Measurements from ENCODE around the gene PER2. TPM values are rescaled to one million over a fixed set of nuclear protein-coding genes. Genes with fewer than 3 reads are reported as not detected.

The PER2 gene
- polyA plus RNA-seq, 2 of the 4 experiments (the other 2 are of a cell fraction): 3.4 to 8.5 TPM

DNA sequence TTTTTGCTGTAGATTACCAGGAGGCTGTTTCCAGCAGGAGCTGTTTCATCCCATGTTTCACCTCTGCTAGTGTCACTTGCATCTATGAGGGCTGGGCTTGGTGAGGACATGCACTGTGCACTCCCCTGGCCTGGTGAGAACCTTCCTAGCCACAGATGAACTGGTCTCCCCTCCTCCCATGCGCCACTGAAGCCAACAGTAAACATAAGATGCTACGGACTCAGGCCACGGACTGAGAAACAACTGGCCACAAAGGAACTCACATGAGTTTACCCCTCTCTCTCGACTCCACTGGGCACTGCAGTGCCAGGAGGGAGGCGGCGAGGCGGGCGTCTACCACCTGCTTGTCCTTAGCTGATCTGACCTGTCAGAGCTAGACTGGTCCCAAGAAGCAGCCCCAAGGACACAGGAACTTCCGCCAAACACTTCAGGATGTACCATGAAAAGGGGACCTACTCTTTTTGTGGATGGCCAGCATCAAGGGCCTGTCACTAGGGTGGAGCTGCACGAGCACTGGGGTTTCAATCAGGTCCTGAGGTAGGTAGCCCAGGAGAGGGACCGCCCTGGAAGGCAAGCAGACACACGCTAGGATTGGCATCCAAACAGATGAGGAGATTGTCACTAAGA, 25.8 kb downstream of the PER2 start:
- Histone ChIP-seq H3K4me2 (no peak overlapping the region), H3K4me3 (no peak overlapping the region), H3K27ac (no peak overlapping the region), H3K4me1 (peaks cover 22% of the 10 kb centered on the region), H3K9me3 (no peaks in the 10 kb centered on the region)
- CTCF ChIA-PET: interaction anchor here (0.7 to 14.1 kb wide), 31 partner anchors 8 to 411 kb away, joined by 3 to 351 read pairs (median 4); partner anchors contain the start of genes ERFE and PER2
- no peak for ATAC-seq
- WGBS (ENCODE audit: missing lambda C conversion rate): 91% methylated on average over 12 of the region's 12 CpGs
- no peak for DNase-seq (ENCODE audit: low read depth in 1 of 2, low spot score in 1 of 2)
- POLR2A ChIA-PET: interaction anchor here (1.1 kb wide), 1 partner anchor 23 kb away, joined by 5 read pairs; the partner anchor contains the start of gene HES6
- FAIRE-seq: no peak
- TF ChIP-seq HOXA7 (CRISPR knock-in tag; IDR thresholded peaks at IDR 0.05) (no peak), RCOR1 (IDR thresholded peaks at IDR 0.05; ENCODE audit: low read depth, low read length) (no peak), NFE2L2 (conservative IDR thresholded peaks at IDR 0.05; ENCODE audit: low read length) (no peak), RARB (CRISPR knock-in tag; IDR thresholded peaks at IDR 0.05) (no peak), REST (IDR thresholded peaks at IDR 0.05) (no peak), NPAS2 (CRISPR knock-in tag; IDR thresholded peaks at IDR 0.05; ENCODE audit: borderline replicate concordance) (no peak), EHF (CRISPR knock-in tag; IDR thresholded peaks at IDR 0.05) (no peak), JUNB (IDR thresholded peaks at IDR 0.05) (no peak)
- TF ChIP-seq, protein P1, sequence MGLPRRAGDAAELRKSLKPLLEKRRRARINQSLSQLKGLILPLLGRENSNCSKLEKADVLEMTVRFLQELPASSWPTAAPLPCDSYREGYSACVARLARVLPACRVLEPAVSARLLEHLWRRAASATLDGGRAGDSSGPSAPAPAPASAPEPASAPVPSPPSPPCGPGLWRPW (IDR thresholded peaks at IDR 0.05): no peak

- TF ChIP-seq TFCP2L1 (CRISPR knock-in tag; IDR thresholded peaks at IDR 0.05) (no peak), CHD2 (IDR thresholded peaks at IDR 0.05; ENCODE audit: low read length, partially characterized antibody) (no peak), CBX8 (IDR thresholded peaks at IDR 0.05) (no peak)
- TF ChIP-seq, protein P2, sequence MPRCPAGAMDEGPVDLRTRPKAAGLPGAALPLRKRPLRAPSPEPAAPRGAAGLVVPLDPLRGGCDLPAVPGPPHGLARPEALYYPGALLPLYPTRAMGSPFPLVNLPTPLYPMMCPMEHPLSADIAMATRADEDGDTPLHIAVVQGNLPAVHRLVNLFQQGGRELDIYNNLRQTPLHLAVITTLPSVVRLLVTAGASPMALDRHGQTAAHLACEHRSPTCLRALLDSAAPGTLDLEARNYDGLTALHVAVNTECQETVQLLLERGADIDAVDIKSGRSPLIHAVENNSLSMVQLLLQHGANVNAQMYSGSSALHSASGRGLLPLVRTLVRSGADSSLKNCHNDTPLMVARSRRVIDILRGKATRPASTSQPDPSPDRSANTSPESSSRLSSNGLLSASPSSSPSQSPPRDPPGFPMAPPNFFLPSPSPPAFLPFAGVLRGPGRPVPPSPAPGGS (IDR thresholded peaks at IDR 0.05): no peak
- Histone ChIP-seq H3K27ac (no peak overlapping the region), H3K4me3 (no peak overlapping the region), H3K4me1 (peaks cover 17% of the 10 kb centered on the region), H3K4me2 (no peak overlapping the region), H3K9me3 (no peaks in the 10 kb centered on the region)
- ChIA-PET CTCF (interaction anchor here (1.3 to 14.1 kb wide), 7 partner anchors 19 to 404 kb away, joined by 3 to 351 read pairs (median 4); partner anchors contain the start of gene PER2), POLR2A (no interaction called here)
- 93% methylated on average over 13 of the region's 16 CpGs for WGBS (ENCODE audit: missing lambda C conversion rate)
- ATAC-seq: no peak
- DNase-seq (ENCODE audit: low read depth in 1 of 2, low spot score in 1 of 2): no peak
- no peak for FAIRE-seq
Measured at GRCh38 chr2:238261718-238262375, 26.6 kb downstream of the PER2 start.

DNA sequence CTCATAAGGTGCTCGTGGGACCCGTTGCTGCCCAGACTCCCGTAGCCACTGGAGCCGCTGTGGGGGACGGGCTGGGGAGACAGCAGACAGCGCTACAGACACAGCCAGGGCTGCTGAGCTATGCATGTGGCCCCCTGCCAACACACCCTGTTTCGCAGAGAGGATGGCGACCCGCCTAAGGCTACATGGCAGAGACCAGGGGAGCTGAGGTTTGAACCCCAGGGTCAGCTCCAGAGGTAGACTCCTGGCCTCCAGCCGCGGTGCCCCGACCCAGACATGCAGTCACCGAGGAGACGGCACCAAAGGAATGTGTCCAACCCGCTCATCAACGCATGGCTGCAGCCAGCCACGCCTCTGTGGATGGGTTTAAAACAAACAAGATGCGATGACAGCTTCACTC, 27.5 kb downstream of the PER2 start:
- FAIRE-seq (no peak), DNase-seq (ENCODE audit: low read depth in 1 of 2, low spot score in 1 of 2) (no peak), ATAC-seq (no peak)
- Histone ChIP-seq H3K9me3 (no peaks in the 10 kb centered on the region), H3K4me3 (no peak overlapping the region), H3K27ac (no peak overlapping the region), H3K4me2 (no peak overlapping the region), H3K4me1 (peaks cover 19% of the 10 kb centered on the region)
- CTCF ChIA-PET: interaction anchor here (0.7 to 14.1 kb wide), 3 partner anchors 13 to 97 kb away, joined by 3 to 351 read pairs (median 3); partner anchors contain the start of gene PER2
- WGBS (ENCODE audit: missing lambda C conversion rate): 80% methylated on average over 15 of the region's 18 CpGs
- POLR2A ChIA-PET: no interaction called here
- TF ChIP-seq RAD21 (conservative IDR thresholded peaks at IDR 0.05 in 1 of 2, IDR thresholded peaks at IDR 0.05 in 1 of 2) (no peak), RCOR1 (IDR thresholded peaks at IDR 0.05; ENCODE audit: low read depth, low read length) (no peak), SMC3 (IDR thresholded peaks at IDR 0.05) (no peak), POLR2A (IDR thresholded peaks at IDR 0.05; ENCODE audit: low read length) (no peak), RARB (CRISPR knock-in tag; IDR thresholded peaks at IDR 0.05) (no peak), CEBPB (IDR thresholded peaks at IDR 0.05) (no peak), POLR2AphosphoS2 (conservative IDR thresholded peaks at IDR 0.05; ENCODE audit: low read length) (no peak), CBX2 (IDR thresholded peaks at IDR 0.05; ENCODE audit: borderline replicate concordance, low read depth) (no peak), KDM5A (IDR thresholded peaks at IDR 0.05) (no peak), FOSL2 (IDR thresholded peaks at IDR 0.05) (no peak), FOSL2 (CRISPR knock-in tag; IDR thresholded peaks at IDR 0.05) (no peak), EP300 (IDR thresholded peaks at IDR 0.05) (no peak), HOXB13 (CRISPR knock-in tag; IDR thresholded peaks at IDR 0.05; ENCODE audit: low read depth) (no peak)
- TF ChIP-seq, protein P1 (IDR thresholded peaks at IDR 0.05): no peak

All from A549 (cell line).